SH-SY5Y (cell line): ENCODE results near the gene PAX2.

ENCODE experiments used
- GATA2 ChIP-seq: IDR thresholded peaks from 2 replicates; pipeline ENCODE4 v1.6.1; 2011; ENCODE audit warnings: mild to moderate bottlenecking, low read depth, low read length
- GATA3 ChIP-seq: IDR thresholded peaks from 2 replicates; pipeline ENCODE4 v1.6.1; 2011; ENCODE audit warnings: low read depth, mild to moderate bottlenecking, low read length, moderate library complexity

- TF ChIP-seq GATA2, result no peak
- TF ChIP-seq GATA3, result no peak
Observed at GRCh38 chr10:100858747-100859483, 113.5 kb downstream of the PAX2 start.
